ENCODE measurements around the gene H3-3A. TPM values are rescaled to one million over a fixed set of nuclear protein-coding genes. Genes with fewer than 3 reads are reported as not detected.

The H3-3A gene
- total and polyA plus RNA-seq, 2 of the 8 experiments (the other 6 are each of a cell fraction or from before 2014, with no cell fraction given), result 1,157 to 1,223 TPM

- TF ChIP-seq SIX5 (IDR thresholded peaks at IDR 0.05; ENCODE audit: low read depth, low read length) (no peak), EZH2 (IDR thresholded peaks at IDR 0.05; ENCODE audit: low read depth, low read length, severe bottlenecking) (no peak), BRCA1 (IDR thresholded peaks at IDR 0.05; ENCODE audit: low read depth, low read length) (no peak), CTCF (IDR thresholded peaks at IDR 0.05; ENCODE audit: control extremely low read depth in 1 of 3, insufficient read depth in 1 of 3, low read depth in 1 of 3, low read length in 3 of 3) (no peak), BCL11A (IDR thresholded peaks at IDR 0.05; ENCODE audit: low read depth in 2 of 2, low read length in 2 of 2) (no peak)
These were observed 2.1 kb upstream of the H3-3A start (continued) for GRCh38 chr1:226060427-226060826.

Data from H1 (cell line).